Suprapubic skin (tissue), 3 donors: ENCODE data around the gene RUNX2.

Source experiments
- CTCF ChIP-seq, 2 donors: fragments of 200-600 bp in 1 of 2; fragments of 450-650 bp in 1 of 2; sonication (generic) in 1 of 2; IDR thresholded peaks; one replicate each; pipeline ENCODE4 v1.5.1; 2016 to 2019; ENCODE audit warnings: antibody characterized with exemption in 2 of 2, mild to moderate bottlenecking in 1 of 2, moderate library complexity in 1 of 2
- EP300 ChIP-seq: sonication (generic); formaldehyde crosslinking; IDR thresholded peaks from one replicate; pipeline ENCODE4 v1.6.1; 2017; ENCODE audit warnings: antibody characterized with exemption

- no peak for TF ChIP-seq EP300
- TF ChIP-seq CTCF (IDR thresholded peaks at IDR 0.05) = no peak
Observed at GRCh38 chr6:45707176-45707575, 379.0 kb downstream of the RUNX2 start.
